Immature natural killer cell (primary cell): ENCODE data around the gene CCDC159. TPM values are rescaled to one million over a fixed set of nuclear protein-coding genes. Genes with fewer than 3 reads are reported as not detected.
"Not testable (repeated sequence)": the region's sequence is repeated elsewhere in the genome, so short reads cannot be mapped to it uniquely, and the experiment has no call there.

Experiments
- DNase-seq, 3 donors: peaks; one replicate each; pipeline ENCODE4 v3.0.0; 2022; ENCODE audit warnings: mixed read lengths in 1 of 3
- H3K27ac Mint-ChIP-seq, 6 donors: one replicate each; pipeline ENCODE4 v1.8.0; 2020; ENCODE audit warnings: mixed read lengths in 6 of 6, mild to moderate bottlenecking in 5 of 6, inconsistent platforms in 4 of 6, moderate library complexity in 3 of 6
- H3K27me3 Mint-ChIP-seq, 3 donors: one replicate each; pipeline ENCODE4 v1.8.0; 2020 to 2021; ENCODE audit warnings: low read depth in 3 of 3, mild to moderate bottlenecking in 3 of 3, mixed read lengths in 3 of 3, moderate library complexity in 3 of 3, inconsistent platforms in 1 of 3
- H3K36me3 Mint-ChIP-seq, 3 donors: one replicate each; pipeline ENCODE4 v1.8.0; 2020; ENCODE audit warnings: mixed read lengths in 3 of 3, inconsistent platforms in 2 of 3, mild to moderate bottlenecking in 2 of 3
- H3K4me1 Mint-ChIP-seq, 2 donors: one replicate each; pipeline ENCODE4 v1.8.0; 2020; ENCODE audit warnings: inconsistent platforms in 2 of 2, mild to moderate bottlenecking in 2 of 2, mixed read lengths in 2 of 2, moderate library complexity in 1 of 2
- H3K4me3 Mint-ChIP-seq, 5 donors: one replicate each; pipeline ENCODE4 v1.8.0; 2020; ENCODE audit warnings: mild to moderate bottlenecking in 5 of 5, mixed read lengths in 5 of 5, inconsistent platforms in 3 of 5, moderate library complexity in 3 of 5
- H3K9me3 Mint-ChIP-seq, 6 donors: one replicate each; pipeline ENCODE4 v1.8.0; 2020; ENCODE audit warnings: mild to moderate bottlenecking in 6 of 6, mixed read lengths in 6 of 6, inconsistent platforms in 4 of 6, moderate library complexity in 3 of 6
- polyA plus RNA-seq, 3 donors: library from polyadenylated mRNA; unstranded; fragments of 300-500 nt; fragmentation: Illumina TruSeq; gene quantifications; one replicate each; pipeline ENCODE4 v1.2.3, GENCODE V29; 2021

Gene CCDC159
- polyA plus RNA-seq, 3 donors from 2014 or later, result 26.5 to 32.4 (median 28.8) TPM

DNA sequence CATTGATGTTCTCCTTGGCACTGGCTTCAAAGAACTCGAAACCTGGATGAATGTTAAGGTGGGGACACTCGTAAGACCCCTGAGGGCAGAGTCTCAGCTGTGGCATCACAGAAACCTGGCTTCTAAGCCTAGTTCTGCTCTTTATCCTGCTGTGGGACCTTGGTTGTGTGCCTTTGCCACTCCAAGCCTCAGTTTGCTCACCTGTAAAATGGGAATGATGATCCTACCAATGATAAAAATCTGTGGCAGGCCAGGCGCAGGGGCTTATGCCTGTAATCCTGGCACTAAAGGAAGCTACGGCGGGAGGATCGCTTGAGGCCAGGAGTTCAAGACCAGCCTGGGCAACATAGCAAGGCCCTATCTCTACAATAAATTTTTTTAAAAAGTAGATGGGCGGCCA, 20.8 kb upstream of the CCDC159 start:
- DNase-seq, result no peak
- Mint-ChIP-seq H3K4me1 (peaks cover 28 to 34% of the 10 kb centered on the region in 2 donors), H3K36me3 (peaks cover 0 to 10% (median 4%) of the 10 kb centered on the region in 3 donors), H3K27ac (peak overlapping the region in 2 of 6 donors; percentile 7 to 12), H3K27me3 (peaks cover 2 to 4% (median 4%) of the 10 kb centered on the region in 3 donors), H3K4me3 (no peak overlapping the region), H3K9me3 (no peaks in the 10 kb centered on the region)

- Mint-ChIP-seq H3K9me3 (peaks cover 0 to 2% (median 0%) of the 10 kb centered on the region in 6 donors), H3K27me3 (peaks cover 0 to 2% (median 0%) of the 10 kb centered on the region in 3 donors), H3K4me1 (peaks cover 0 to 3% of the 10 kb centered on the region in 2 donors), H3K27ac (no peak overlapping the region), H3K36me3 (peaks cover 4 to 16% (median 10%) of the 10 kb centered on the region in 3 donors), H3K4me3 (no peak overlapping the region)
- no peak for DNase-seq
Observed at GRCh38 chr19:11330127-11330526, 16.2 kb upstream of the CCDC159 start.

- H3K4me3 Mint-ChIP-seq, result no peak overlapping the region
Observed at GRCh38 chr19:11331502-11331901, 14.8 kb upstream of the CCDC159 start.

GRCh38 chr19:11332822-11333221, 13.5 kb upstream of the CCDC159 start:
- H3K27me3 Mint-ChIP-seq, result peaks cover 0 to 2% (median 0%) of the 10 kb centered on the region in 3 donors
- H3K4me3 Mint-ChIP-seq, result no peak overlapping the region
- H3K27ac Mint-ChIP-seq, result no peak overlapping the region
- peaks cover 10 to 12% of the 10 kb centered on the region in 2 donors for H3K4me1 Mint-ChIP-seq
- DNase-seq, result no peak
- H3K36me3 Mint-ChIP-seq, result peaks cover 13 to 15% (median 15%) of the 10 kb centered on the region in 3 donors
- H3K9me3 Mint-ChIP-seq, result peaks cover 0 to 2% (median 0%) of the 10 kb centered on the region in 6 donors

More at GRCh38 chr19:11331502-11331901, 14.8 kb upstream of the CCDC159 start:
- no peak for DNase-seq
- no peak overlapping the region for H3K27ac Mint-ChIP-seq
- H3K36me3 Mint-ChIP-seq, result peaks cover 15 to 22% (median 17%) of the 10 kb centered on the region in 3 donors
- peaks cover 0 to 2% (median 0%) of the 10 kb centered on the region in 6 donors for H3K9me3 Mint-ChIP-seq
- H3K27me3 Mint-ChIP-seq, result peaks cover 0 to 2% (median 0%) of the 10 kb centered on the region in 3 donors
- peaks cover 0 to 1% of the 10 kb centered on the region in 2 donors for H3K4me1 Mint-ChIP-seq

DNA sequence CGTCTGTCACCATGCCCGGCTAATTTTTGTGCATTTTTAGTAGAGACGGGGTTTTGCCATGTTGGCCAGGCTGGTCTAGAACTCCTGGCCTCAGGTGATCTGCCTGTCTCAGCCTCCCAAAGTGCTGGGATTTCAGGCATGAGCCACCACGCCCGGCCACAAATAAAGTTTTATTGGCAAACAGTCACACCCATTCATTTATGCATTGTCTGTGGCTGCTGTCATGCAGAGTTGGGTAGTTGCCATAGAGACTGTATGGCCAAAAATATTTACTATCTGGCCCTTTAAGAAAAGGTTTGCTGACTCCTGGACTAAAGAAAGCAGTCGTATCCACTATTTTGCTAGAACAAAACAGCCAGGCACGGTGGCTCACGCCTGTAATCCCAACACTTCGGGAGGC, 12.5 kb upstream of the CCDC159 start:
- Mint-ChIP-seq H3K4me1 (peaks cover 21 to 22% of the 10 kb centered on the region in 2 donors), H3K36me3 (peaks cover 13 to 15% (median 15%) of the 10 kb centered on the region in 3 donors)
- H3K9me3 Mint-ChIP-seq, H3K4me3 Mint-ChIP-seq, H3K27me3 Mint-ChIP-seq, H3K27ac Mint-ChIP-seq, DNase-seq: not testable (repeated sequence)

GRCh38 chr19:11335449-11336146, 10.7 kb upstream of the CCDC159 start:
- H3K9me3 Mint-ChIP-seq, result peaks cover 0 to 2% (median 0%) of the 10 kb centered on the region in 6 donors
- H3K27ac Mint-ChIP-seq, result no peak overlapping the region
- H3K4me3 Mint-ChIP-seq, result no peak overlapping the region
- H3K4me1 Mint-ChIP-seq, result peaks cover 29 to 32% of the 10 kb centered on the region in 2 donors
- H3K36me3 Mint-ChIP-seq, result peaks cover 12 to 15% (median 13%) of the 10 kb centered on the region in 3 donors
- peaks cover 0 to 2% (median 0%) of the 10 kb centered on the region in 3 donors for H3K27me3 Mint-ChIP-seq
- DNase-seq, result no peak

DNA sequence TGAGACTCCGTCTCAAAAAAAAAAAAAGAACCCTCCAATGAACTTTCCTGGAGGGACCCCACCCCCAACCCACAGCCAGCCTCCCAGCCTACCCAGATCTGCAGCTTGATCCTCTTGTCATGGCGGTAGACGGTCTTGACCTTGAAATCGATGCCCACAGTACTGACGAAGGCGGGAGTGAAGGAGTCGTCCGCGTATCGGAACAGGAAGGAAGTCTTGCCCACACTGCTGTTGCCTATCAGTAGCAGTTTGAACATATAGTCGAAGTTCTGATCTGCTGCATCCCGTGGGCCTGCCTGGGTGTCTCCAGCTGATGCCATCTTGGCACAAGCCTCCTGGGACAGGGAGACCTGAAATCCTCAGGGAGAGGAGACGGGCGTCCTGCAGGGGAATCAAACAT, 9.2 kb upstream of the CCDC159 start:
- Mint-ChIP-seq H3K27me3 (peaks cover 0 to 3% (median 0%) of the 10 kb centered on the region in 3 donors), H3K36me3 (peaks cover 12 to 15% (median 13%) of the 10 kb centered on the region in 3 donors), H3K4me1 (peaks cover 29 to 32% of the 10 kb centered on the region in 2 donors), H3K27ac (peak overlapping the region; percentile 50 to 78 (median 65)), H3K4me3 (peak overlapping the region; percentile 48 to 66 (median 56)), H3K9me3 (peaks cover 0 to 2% (median 0%) of the 10 kb centered on the region in 6 donors)
- peak in 1 of 3 donors; percentile 23 for DNase-seq

DNA sequence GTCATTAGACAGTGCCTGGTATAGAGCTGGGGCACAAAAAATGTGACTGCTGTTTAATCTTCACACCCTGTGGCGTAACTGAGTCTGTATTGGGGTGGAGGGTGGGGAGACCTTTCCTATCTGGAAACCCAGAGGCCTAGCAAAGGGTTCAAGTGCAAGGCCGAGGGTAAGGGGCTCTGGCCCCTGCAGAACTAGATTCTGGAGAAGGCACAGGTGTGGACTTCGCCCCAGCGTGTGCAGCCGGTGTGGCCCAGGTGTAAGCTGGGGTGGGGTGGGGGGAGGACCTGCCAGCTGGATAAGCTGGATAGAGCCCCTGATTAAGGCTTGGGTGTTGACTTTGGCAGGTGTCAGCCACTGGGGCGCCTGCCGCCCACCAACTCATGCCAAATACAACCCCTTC, 8.2 kb upstream of the CCDC159 start:
- Mint-ChIP-seq H3K36me3 (peaks cover 12 to 15% (median 13%) of the 10 kb centered on the region in 3 donors), H3K4me1 (peaks cover 29 to 32% of the 10 kb centered on the region in 2 donors), H3K9me3 (peaks cover 0 to 2% (median 0%) of the 10 kb centered on the region in 6 donors), H3K4me3 (peak overlapping the region; percentile 9 to 66 (median 48)), H3K27ac (peak overlapping the region in 4 of 6 donors; percentile 23 to 74 (median 64)), H3K27me3 (peaks cover 0 to 2% (median 1%) of the 10 kb centered on the region in 3 donors)
- no peak for DNase-seq

GRCh38 chr19:11338569-11339253, 7.6 kb upstream of the CCDC159 start:
- no peak for DNase-seq
- H3K9me3 Mint-ChIP-seq, result peaks cover 0 to 2% (median 0%) of the 10 kb centered on the region in 6 donors
- peaks cover 8 to 15% (median 12%) of the 10 kb centered on the region in 3 donors for H3K36me3 Mint-ChIP-seq
- H3K27ac Mint-ChIP-seq, result peak overlapping the region; percentile 2 to 74 (median 20)
- peaks cover 0 to 2% (median 1%) of the 10 kb centered on the region in 3 donors for H3K27me3 Mint-ChIP-seq
- peak overlapping the region; percentile 49 to 83 (median 80) for H3K4me3 Mint-ChIP-seq
- H3K4me1 Mint-ChIP-seq, result peaks cover 29 to 32% of the 10 kb centered on the region in 2 donors

DNA sequence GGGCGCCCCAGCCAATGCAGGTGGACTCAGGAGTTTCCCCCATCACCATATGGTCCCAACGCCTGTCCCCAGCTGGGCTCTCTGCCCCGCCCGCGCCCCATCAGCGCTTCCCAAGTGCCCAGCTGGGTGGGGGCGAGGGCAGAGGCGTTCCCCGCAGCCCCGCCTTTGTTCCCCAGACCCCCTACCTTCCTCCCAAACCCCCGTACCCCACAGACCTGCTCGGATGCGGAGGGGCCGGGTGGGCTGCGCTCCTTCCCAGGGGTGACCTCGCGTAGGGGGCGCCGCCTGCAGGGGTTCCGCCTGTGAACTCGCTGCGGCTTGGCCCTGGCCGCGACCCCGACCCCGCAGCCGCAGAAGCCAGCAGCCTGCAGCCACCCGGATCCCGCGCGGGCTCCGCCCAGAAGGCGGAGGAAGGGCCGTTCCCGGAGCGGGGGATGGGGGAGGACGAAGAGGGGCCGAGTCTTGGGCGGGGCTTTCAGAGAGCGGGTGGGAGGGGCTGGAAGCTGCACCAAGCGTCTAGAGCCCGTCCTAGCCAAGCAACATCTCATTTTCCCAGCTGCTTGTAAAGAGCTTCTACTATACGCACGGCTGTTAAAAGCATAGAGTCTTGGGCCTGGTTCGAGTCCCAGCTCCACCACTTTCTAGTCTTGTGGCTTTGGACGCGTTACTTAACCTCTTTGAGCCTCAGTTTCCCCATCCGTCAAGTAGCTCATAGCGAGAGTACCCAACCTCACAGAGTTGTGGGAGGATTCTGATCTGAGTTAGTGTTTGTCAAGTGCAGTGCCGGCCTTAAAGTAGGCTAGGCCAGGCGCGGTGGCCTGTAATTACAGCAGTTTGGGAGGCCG, 6.8 kb upstream of the CCDC159 start, which contains the start of gene RAB3D:
TSS of gene RAB3D (minus strand) at position 404 of the 845 bp plus-strand sequence. CDS start 2,258 bp downstream, outside the sequence.
- Mint-ChIP-seq H3K4me3 (peak within 1 kb of the TSS; percentile 78 to 83 (median 80)), H3K4me1 (peaks cover 32 to 34% of the 10 kb centered on the region in 2 donors), H3K27ac (peak within 1 kb of the TSS; percentile 2 to 78 (median 54)), H3K36me3 (peaks cover 6 to 13% (median 8%) of the 10 kb centered on the region in 3 donors), H3K9me3 (peaks cover 0 to 2% (median 0%) of the 10 kb centered on the region in 6 donors), H3K27me3 (peaks cover 0 to 2% (median 1%) of the 10 kb centered on the region in 3 donors)
- DNase-seq, result peak; percentile 63 to 71 (median 64)

DNA sequence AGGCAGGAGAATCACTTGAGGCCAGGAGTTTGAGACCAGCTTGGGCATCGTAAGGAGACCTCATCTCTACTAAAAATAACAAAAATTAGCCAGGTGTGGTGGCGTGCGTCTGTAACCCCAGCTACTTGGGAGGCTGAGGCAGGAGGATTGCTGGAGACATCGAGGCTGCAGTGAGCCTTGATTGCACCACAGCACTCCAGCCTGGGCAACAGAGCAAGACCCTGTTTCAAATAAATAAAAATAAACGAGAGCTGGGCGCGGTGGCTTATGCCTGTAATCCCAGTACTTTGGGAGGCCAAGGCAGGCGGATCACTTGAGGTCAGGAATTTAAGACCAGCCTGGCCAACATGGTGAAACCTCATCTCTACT, 6.2 kb upstream of the CCDC159 start:
- not testable (repeated sequence) for H3K27me3 Mint-ChIP-seq, H3K9me3 Mint-ChIP-seq, DNase-seq
- peaks cover 6 to 12% (median 7%) of the 10 kb centered on the region in 3 donors for H3K36me3 Mint-ChIP-seq
- H3K27ac Mint-ChIP-seq, result peak overlapping the region in 3 of 6 donors; percentile 34 to 70 (median 39)
- peak overlapping the region; percentile 78 to 83 (median 80) for H3K4me3 Mint-ChIP-seq
- H3K4me1 Mint-ChIP-seq, result peaks cover 35 to 36% of the 10 kb centered on the region in 2 donors

- H3K4me3 Mint-ChIP-seq, result peak overlapping the region in 1 of 5 donors; percentile 44
- H3K27me3 Mint-ChIP-seq, result peaks cover 8% of the 10 kb centered on the region in 3 donors
- H3K9me3 Mint-ChIP-seq, result no peaks in the 10 kb centered on the region
- no peak overlapping the region for H3K27ac Mint-ChIP-seq
- no peaks in the 10 kb centered on the region for H3K36me3 Mint-ChIP-seq
- H3K4me1 Mint-ChIP-seq, result peaks cover 49 to 52% of the 10 kb centered on the region in 2 donors
- DNase-seq, result no peak
Observed at GRCh38 chr19:11342429-11342828, 3.9 kb upstream of the CCDC159 start.
